GM19328 (cell line): Measurements from ENCODE around the gene MNDA.
"Not testable (repeated sequence)": the region's sequence is repeated elsewhere in the genome, so short reads cannot be mapped to it uniquely, and the experiment has no call there.

Experiments used
- ATAC-seq: cut with Tn5 transposase; IDR thresholded peaks from one replicate; pipeline ENCODE4 v1.9.1; 2021; ENCODE audit warnings: mild to moderate bottlenecking, moderate library complexity; ENCODE audit not compliant: unreplicated experiment

The MNDA gene

GRCh38 chr1:158836038-158836437, 4.9 kb downstream of the MNDA start:
- ATAC-seq = no peak

GRCh38 chr1:158838660-158839059, 7.5 kb downstream of the MNDA start:
- no peak for ATAC-seq

GRCh38 chr1:158839566-158839965, 8.4 kb downstream of the MNDA start:
- no peak for ATAC-seq

- ATAC-seq = no peak
Observed at GRCh38 chr1:158840236-158840635, 9.1 kb downstream of the MNDA start.

- ATAC-seq = no peak
Observed at GRCh38 chr1:158864595-158864994, 33.4 kb downstream of the MNDA start.

- not testable (repeated sequence) for ATAC-seq
Observed at GRCh38 chr1:158870438-158870837, 39.3 kb downstream of the MNDA start.

GRCh38 chr1:158873141-158873540, 42.0 kb downstream of the MNDA start:
- ATAC-seq = no peak

- ATAC-seq = no peak
Observed at GRCh38 chr1:158893654-158894053, 62.5 kb downstream of the MNDA start.

GRCh38 chr1:158898722-158899121, 67.6 kb downstream of the MNDA start:
- ATAC-seq = no peak
